ENCODE results near the gene TRIM63. TPM values are rescaled to one million over a fixed set of nuclear protein-coding genes. Genes with fewer than 3 reads are reported as not detected.

The TRIM63 gene
- total RNA-seq, 4 donors from 2014 or later, result 0.77 to 5.4 TPM; not detected in 2

- Histone ChIP-seq H3K27me3 (no peaks in the 10 kb centered on the region), H3K4me1 (no peaks in the 10 kb centered on the region), H3K4me3 (no peak overlapping the region), H3K36me3 (no peaks in the 10 kb centered on the region), H3K27ac (no peak overlapping the region), H3K9me3 (no peaks in the 10 kb centered on the region)
- intact Hi-C loops (cut with DNase I; ENCODE audit: low total_unique reads), result no loop called here
- no peak for DNase-seq
- TF ChIP-seq POLR2A (IDR thresholded peaks at IDR 0.05), result no peak
- no peak for TF ChIP-seq CTCF (IDR thresholded peaks at IDR 0.05)
These were observed 2.9 kb downstream of the TRIM63 start for GRCh38 chr1:26064553-26064952.

- Histone ChIP-seq H3K4me1 (no peaks in the 10 kb centered on the region), H3K9me3 (no peaks in the 10 kb centered on the region), H3K36me3 (no peaks in the 10 kb centered on the region), H3K27ac (no peak overlapping the region), H3K4me3 (no peak overlapping the region), H3K27me3 (no peaks in the 10 kb centered on the region)
- no peak for TF ChIP-seq CTCF (IDR thresholded peaks at IDR 0.05)
- TF ChIP-seq POLR2A (IDR thresholded peaks at IDR 0.05), result no peak
- no peak for DNase-seq
- intact Hi-C loops (cut with DNase I; ENCODE audit: low total_unique reads), result no loop called here
These were observed 6.4 kb downstream of the TRIM63 start for GRCh38 chr1:26060832-26061574.

GRCh38 chr1:26059906-26060305 is 7.5 kb downstream of the TRIM63 start:
- no peak overlapping the region for H3K27ac ChIP-seq
- intact Hi-C loops (cut with DNase I; ENCODE audit: low total_unique reads), result no loop called here

GRCh38 chr1:26058052-26058595 is 9.3 kb downstream of the TRIM63 start:
- no peaks in the 10 kb centered on the region for H3K4me1 ChIP-seq
- no peak overlapping the region for H3K4me3 ChIP-seq
- no peaks in the 10 kb centered on the region for H3K9me3 ChIP-seq
- TF ChIP-seq CTCF (IDR thresholded peaks at IDR 0.05) (no peak), POLR2A (IDR thresholded peaks at IDR 0.05) (no peak)
- intact Hi-C loops (cut with DNase I; ENCODE audit: low total_unique reads), result no loop called here
- H3K36me3 ChIP-seq, result no peaks in the 10 kb centered on the region
- DNase-seq, result no peak
- no peaks in the 10 kb centered on the region for H3K27me3 ChIP-seq
- H3K27ac ChIP-seq, result no peak overlapping the region

More at GRCh38 chr1:26059906-26060305, 7.5 kb downstream of the TRIM63 start:
- H3K4me1 ChIP-seq, result no peaks in the 10 kb centered on the region
- TF ChIP-seq POLR2A (IDR thresholded peaks at IDR 0.05), result no peak
- TF ChIP-seq CTCF (IDR thresholded peaks at IDR 0.05), result no peak
- DNase-seq, result no peak
- H3K27me3 ChIP-seq, result no peaks in the 10 kb centered on the region
- no peak overlapping the region for H3K4me3 ChIP-seq
- no peaks in the 10 kb centered on the region for H3K36me3 ChIP-seq
- no peaks in the 10 kb centered on the region for H3K9me3 ChIP-seq

- DNase-seq, result no peak
- intact Hi-C loops (cut with DNase I; ENCODE audit: low total_unique reads), result no loop called here
- no peaks in the 10 kb centered on the region for H3K9me3 ChIP-seq
- no peak overlapping the region for H3K27ac ChIP-seq
- no peak overlapping the region for H3K4me3 ChIP-seq
- no peaks in the 10 kb centered on the region for H3K27me3 ChIP-seq
- H3K4me1 ChIP-seq, result no peaks in the 10 kb centered on the region
- TF ChIP-seq POLR2A (IDR thresholded peaks at IDR 0.05), result no peak
- no peak for TF ChIP-seq CTCF (IDR thresholded peaks at IDR 0.05)
- no peaks in the 10 kb centered on the region for H3K36me3 ChIP-seq
These were observed 10.2 kb downstream of the TRIM63 start for GRCh38 chr1:26057189-26057588.

Data from uterus (tissue), 4 donors.